Measurements from ENCODE around the gene ZNF853. TPM values are rescaled to one million over a fixed set of nuclear protein-coding genes. Genes with fewer than 3 reads are reported as not detected.

The ZNF853 gene
- total RNA-seq, 2 donors from 2014 or later = 12.7 to 31.4 TPM

- H3K36me3 ChIP-seq = peaks cover 45% of the 10 kb centered on the region
- no peak for TF ChIP-seq CTCF (IDR thresholded peaks at IDR 0.05)
- no peak overlapping the region for H3K4me3 ChIP-seq
- no peaks in the 10 kb centered on the region for H3K27me3 ChIP-seq (replicated peaks; ENCODE audit: insufficient read depth)
- no peak overlapping the region for H3K27ac ChIP-seq
- DNase-seq (ENCODE audit: low spot score) (no peak), ATAC-seq (ENCODE audit: insufficient number of reproducible peaks, low FRiP score, low read depth) (no peak)
- H3K9me3 ChIP-seq = no peaks in the 10 kb centered on the region
- no peaks in the 10 kb centered on the region for H3K4me1 ChIP-seq (ENCODE audit: control insufficient read depth in 1 of 2, low read depth in 2 of 2)
Observed at GRCh38 chr7:6604458-6604857, 11.0 kb upstream of the ZNF853 start.

DNA sequence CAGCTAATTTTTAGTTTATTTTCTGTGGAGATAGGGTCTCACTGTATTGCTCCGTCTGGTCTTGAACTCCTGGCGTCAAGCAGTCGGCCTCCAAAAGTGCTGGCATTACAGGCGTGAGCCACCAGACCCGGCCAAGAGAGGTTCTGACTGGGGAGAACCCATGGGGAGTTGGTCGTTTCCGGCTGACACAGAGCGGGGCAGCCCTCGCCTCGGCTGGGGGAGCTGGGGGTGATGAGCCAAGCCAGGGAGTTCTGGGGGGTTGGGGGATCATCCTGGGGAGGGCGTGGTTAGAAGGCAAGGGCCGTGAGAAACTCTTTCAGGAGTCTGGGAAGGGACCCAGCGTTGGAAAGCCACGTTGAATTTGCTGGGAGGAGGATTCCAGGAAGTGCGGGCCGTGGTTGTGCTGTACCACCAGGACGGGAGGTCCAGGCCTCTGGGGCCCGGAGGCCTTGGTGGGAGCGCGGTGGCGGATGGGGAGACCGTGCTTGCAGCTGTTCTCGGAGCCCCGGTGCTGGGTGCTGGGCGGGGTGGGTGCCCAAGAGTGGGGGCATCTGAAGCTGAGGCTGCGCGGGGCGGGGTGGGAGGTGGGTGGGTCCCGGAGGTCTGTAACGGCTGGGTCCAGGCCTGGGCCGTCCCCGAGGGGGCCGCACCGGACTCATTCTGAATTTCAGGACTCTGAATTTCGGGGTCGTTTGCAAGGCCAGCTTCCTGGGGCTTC is 8.4 kb upstream of the ZNF853 start:
- H3K27ac ChIP-seq = no peak overlapping the region
- no peak for ATAC-seq (ENCODE audit: insufficient number of reproducible peaks, low FRiP score, low read depth)
- no peaks in the 10 kb centered on the region for H3K27me3 ChIP-seq (replicated peaks; ENCODE audit: insufficient read depth)
- DNase-seq (ENCODE audit: low spot score) = no peak
- peaks cover 29% of the 10 kb centered on the region for H3K36me3 ChIP-seq
- no peaks in the 10 kb centered on the region for H3K4me1 ChIP-seq (ENCODE audit: control insufficient read depth in 1 of 2, low read depth in 2 of 2)
- no peak for TF ChIP-seq CTCF (IDR thresholded peaks at IDR 0.05)
- H3K4me3 ChIP-seq = no peak overlapping the region
- H3K9me3 ChIP-seq = no peaks in the 10 kb centered on the region

DNA sequence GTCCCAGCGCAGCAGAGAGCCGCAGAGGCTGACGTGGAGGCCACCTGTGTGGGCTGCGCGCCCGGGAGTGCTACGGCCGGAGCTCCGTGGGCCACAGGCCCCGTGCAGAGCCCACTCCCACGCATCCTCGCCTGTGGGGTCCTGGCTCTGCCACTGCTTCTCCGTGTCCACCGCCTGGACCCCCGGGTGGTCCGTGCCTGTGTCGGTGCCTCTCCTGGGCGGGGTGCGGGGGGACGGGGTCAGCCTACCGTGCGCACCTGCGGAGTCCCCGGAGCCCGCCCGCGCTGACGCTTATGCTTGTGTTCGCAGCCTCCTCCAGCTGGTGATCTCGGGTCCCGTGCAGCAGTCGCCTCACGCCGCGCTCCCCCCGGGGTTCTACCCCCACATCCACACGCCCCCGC is 7.8 kb upstream of the ZNF853 start:
- H3K36me3 ChIP-seq = peaks cover 27% of the 10 kb centered on the region
- H3K27me3 ChIP-seq (replicated peaks; ENCODE audit: insufficient read depth) = no peaks in the 10 kb centered on the region
- H3K4me1 ChIP-seq (ENCODE audit: control insufficient read depth in 1 of 2, low read depth in 2 of 2) = no peaks in the 10 kb centered on the region
- ATAC-seq (ENCODE audit: insufficient number of reproducible peaks, low FRiP score, low read depth) (no peak), DNase-seq (ENCODE audit: low spot score) (no peak)
- H3K9me3 ChIP-seq = no peaks in the 10 kb centered on the region
- H3K27ac ChIP-seq = no peak overlapping the region
- H3K4me3 ChIP-seq = no peak overlapping the region
- TF ChIP-seq CTCF (IDR thresholded peaks at IDR 0.05) = no peak

- ATAC-seq (ENCODE audit: insufficient number of reproducible peaks, low FRiP score, low read depth) = no peak
- H3K9me3 ChIP-seq = no peaks in the 10 kb centered on the region
- H3K27me3 ChIP-seq (replicated peaks; ENCODE audit: insufficient read depth) = no peaks in the 10 kb centered on the region
- no peak for DNase-seq (ENCODE audit: low spot score)
- H3K4me1 ChIP-seq (ENCODE audit: control insufficient read depth in 1 of 2, low read depth in 2 of 2) = no peaks in the 10 kb centered on the region
- TF ChIP-seq CTCF (IDR thresholded peaks at IDR 0.05) = no peak
- H3K27ac ChIP-seq = no peak overlapping the region
- no peak overlapping the region for H3K4me3 ChIP-seq
- peaks cover 22% of the 10 kb centered on the region for H3K36me3 ChIP-seq
Observed at GRCh38 chr7:6608081-6608480, 7.3 kb upstream of the ZNF853 start.

DNA sequence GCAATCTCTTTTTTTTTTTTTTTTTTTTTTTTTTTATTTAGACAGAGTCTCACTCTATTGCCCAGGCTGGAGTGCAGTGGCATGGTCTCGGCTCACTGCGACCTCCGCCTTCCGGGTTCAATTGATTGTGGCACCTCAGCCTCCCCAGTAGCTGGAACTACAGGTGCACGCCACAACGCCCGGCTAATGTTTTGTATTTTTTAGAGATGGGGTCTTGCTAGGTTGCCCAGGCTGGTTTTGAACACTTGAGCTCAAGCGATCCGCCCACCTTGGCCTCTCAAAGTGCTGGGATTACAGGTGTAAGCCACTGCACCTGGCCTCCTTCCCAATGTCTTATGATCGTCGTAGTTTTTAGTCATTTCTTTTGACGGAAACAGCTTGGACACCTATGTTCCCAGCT is 6.6 kb upstream of the ZNF853 start:
- H3K27me3 ChIP-seq (replicated peaks; ENCODE audit: insufficient read depth) = no peaks in the 10 kb centered on the region
- H3K36me3 ChIP-seq = peaks cover 21% of the 10 kb centered on the region
- DNase-seq (ENCODE audit: low spot score) = no peak

More for the DNA sequence above, 6.6 kb upstream of the ZNF853 start:
- Histone ChIP-seq H3K9me3 (no peaks in the 10 kb centered on the region), H3K4me3 (no peak overlapping the region), H3K27ac (no peak overlapping the region), H3K4me1 (ENCODE audit: control insufficient read depth in 1 of 2, low read depth in 2 of 2) (no peaks in the 10 kb centered on the region)
- ATAC-seq (ENCODE audit: insufficient number of reproducible peaks, low FRiP score, low read depth) = no peak
- no peak for TF ChIP-seq CTCF (IDR thresholded peaks at IDR 0.05)

Measured in thoracic aorta (tissue), 2 donors.